PC-9 (cell line): ENCODE measurements around the gene RFC2. TPM values are rescaled to one million over a fixed set of nuclear protein-coding genes. Genes with fewer than 3 reads are reported as not detected.

Experiments used
- BruUV-seq: library from RNA; stranded (reverse); fragments of 400-500 nt; replicated peaks from 2 replicates; lab custom pipeline; 2021; lab: Mats Ljungman, UMichigan
- CTCF ChIA-PET: fragments of 300-600 bp; sonication (Branson Sonifier 250); formaldehyde crosslinking; loops from one replicate; lab custom pipeline; 2022; ENCODE audit warnings: antibody characterized with exemption; lab: Charles Lee
- POLR2A ChIA-PET: fragments of 300-600 bp; sonication (Branson Sonifier 250); formaldehyde crosslinking; loops from one replicate; lab custom pipeline; 2022; ENCODE audit warnings: antibody characterized with exemption; ENCODE audit not compliant: unreplicated experiment; lab: Charles Lee
- DNase-seq, 2 experiments: peaks; one replicate each; pipeline versions ENCODE4 v3.0.0 to v3.0.0-alpha.2; 2015 to 2022; ENCODE audit warnings: mixed read lengths in 1 of 2
- H2AFZ ChIP-seq: fragments of 200-600 bp; sonication (generic); 2 replicates; pipeline ENCODE4 v1.8.1; 2017; ENCODE audit warnings: antibody characterized with exemption
- H3F3A ChIP-seq: fragments of 200-600 bp; sonication (generic); 2 replicates; pipeline ENCODE4 v1.8.1; 2017; ENCODE audit warnings: antibody characterized with exemption, mild to moderate bottlenecking, low read depth; ENCODE audit not compliant: insufficient read depth
- H3K27ac ChIP-seq: fragments of 200-600 bp; sonication (generic); 2 replicates; pipeline ENCODE4 v1.6.1; 2016; ENCODE audit warnings: mixed run types
- H3K27me3 ChIP-seq: fragments of 200-600 bp; sonication (generic); 2 replicates; pipeline ENCODE4 v1.6.1; 2016; ENCODE audit warnings: low read depth, mixed run types; ENCODE audit not compliant: insufficient read depth
- H3K36me3 ChIP-seq: fragments of 200-600 bp; sonication (generic); 2 replicates; pipeline ENCODE4 v1.6.1; 2016; ENCODE audit warnings: low read depth, mixed run types
- H3K4me1 ChIP-seq: fragments of 200-600 bp; sonication (generic); replicated peaks from 2 replicates; pipeline ENCODE4 v1.6.1; 2016; ENCODE audit warnings: mixed run types; ENCODE audit not compliant: insufficient read depth
- H3K4me2 ChIP-seq: fragments of 200-600 bp; sonication (generic); 2 replicates; pipeline ENCODE4 v1.6.1; 2017; ENCODE audit warnings: mixed run types
- H3K4me3 ChIP-seq: fragments of 200-600 bp; sonication (generic); 2 replicates; pipeline ENCODE4 v1.6.1; 2016; ENCODE audit warnings: mixed run types
- H3K79me2 ChIP-seq: fragments of 200-600 bp; sonication (generic); 2 replicates; pipeline ENCODE4 v1.6.1; 2017; ENCODE audit warnings: low read depth, mixed run types
- H3K9me2 ChIP-seq: fragments of 200-600 bp; sonication (generic); 2 replicates; pipeline ENCODE4 v1.8.1; 2017; ENCODE audit warnings: mild to moderate bottlenecking; ENCODE audit not compliant: insufficient read depth
- H3K9me3 ChIP-seq: fragments of 200-600 bp; sonication (generic); 2 replicates; pipeline ENCODE4 v1.8.1; 2016; ENCODE audit warnings: low read depth; ENCODE audit not compliant: insufficient read depth
- H4K20me1 ChIP-seq: fragments of 200-600 bp; sonication (generic); 2 replicates; pipeline ENCODE4 v1.8.1; 2017; ENCODE audit not compliant: insufficient read depth
- EZH2 ChIP-seq: fragments of 200-600 bp; sonication (generic); IDR thresholded peaks from 2 replicates; pipeline ENCODE4 v1.8.0; 2017; ENCODE audit warnings: antibody characterized with exemption, low read depth
- intact Hi-C: fragments of 100-400 bp; cut with micrococcal nuclease; formaldehyde crosslinking; loops from one replicate; pipeline ENCODE4 v1.10.0; 2022; ENCODE audit not compliant: unreplicated experiment
- total RNA-seq: library from RNA; stranded (reverse); gene quantifications from 2 replicates; pipeline ENCODE4 v1.2.3, GENCODE V29; 2021
- TF ChIP-seq, protein P1 (sequence below): fragments of 200-600 bp; sonication (generic); conservative IDR thresholded peaks from 2 replicates; pipeline ENCODE4 v1.6.1; 2017; ENCODE audit warnings: mixed run types, antibody characterized with exemption, mild to moderate bottlenecking, moderate library complexity

RFC2 gene
- total RNA-seq, 1 experiment from 2014 or later, result 75.7 TPM

GRCh38 chr7:74289018-74289658 is 34.9 kb upstream of the RFC2 start, which contains the start of gene CLIP2:
CLIP2 (plus strand) TSS chr7:74289407; CDS start chr7:74317547, 28,140 bp downstream.
- CTCF ChIA-PET, result interaction anchor here (0.6 kb wide), 1 partner anchor 27 kb away, joined by 4 read pairs; no protein-coding TSS in a partner anchor
- no peaks in the 10 kb centered on the region for H3K9me2 ChIP-seq
- H3K4me1 ChIP-seq, result peaks cover 42% of the 10 kb centered on the region
- H3F3A ChIP-seq, result peaks cover 19% of the 10 kb centered on the region; the same call in 1 of the 2 replicates
- TF ChIP-seq, protein P1, sequence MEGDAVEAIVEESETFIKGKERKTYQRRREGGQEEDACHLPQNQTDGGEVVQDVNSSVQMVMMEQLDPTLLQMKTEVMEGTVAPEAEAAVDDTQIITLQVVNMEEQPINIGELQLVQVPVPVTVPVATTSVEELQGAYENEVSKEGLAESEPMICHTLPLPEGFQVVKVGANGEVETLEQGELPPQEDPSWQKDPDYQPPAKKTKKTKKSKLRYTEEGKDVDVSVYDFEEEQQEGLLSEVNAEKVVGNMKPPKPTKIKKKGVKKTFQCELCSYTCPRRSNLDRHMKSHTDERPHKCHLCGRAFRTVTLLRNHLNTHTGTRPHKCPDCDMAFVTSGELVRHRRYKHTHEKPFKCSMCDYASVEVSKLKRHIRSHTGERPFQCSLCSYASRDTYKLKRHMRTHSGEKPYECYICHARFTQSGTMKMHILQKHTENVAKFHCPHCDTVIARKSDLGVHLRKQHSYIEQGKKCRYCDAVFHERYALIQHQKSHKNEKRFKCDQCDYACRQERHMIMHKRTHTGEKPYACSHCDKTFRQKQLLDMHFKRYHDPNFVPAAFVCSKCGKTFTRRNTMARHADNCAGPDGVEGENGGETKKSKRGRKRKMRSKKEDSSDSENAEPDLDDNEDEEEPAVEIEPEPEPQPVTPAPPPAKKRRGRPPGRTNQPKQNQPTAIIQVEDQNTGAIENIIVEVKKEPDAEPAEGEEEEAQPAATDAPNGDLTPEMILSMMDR, result no peak
- TF ChIP-seq EZH2, result no peak
- no TSS peak for BruUV-seq
- intact Hi-C loops, result loop anchor here (5.0 kb wide), 1 partner anchor 37 kb away; the partner anchor contains the start of gene RFC2
- H3K4me2 ChIP-seq, result peak within 1 kb of the TSS; percentile 92
- peak within 1 kb of the TSS; percentile 70 for H3K4me3 ChIP-seq
- H3K27me3 ChIP-seq, result no peaks in the 10 kb centered on the region
- peak within 1 kb of the TSS; percentile 87 for H2AFZ ChIP-seq
- peak within 1 kb of the TSS; percentile 13 for H3K27ac ChIP-seq
- DNase-seq, result peak in 1 of 2 experiments; percentile 83
- POLR2A ChIA-PET, result interaction anchor here (0.6 to 0.8 kb wide), 2 partner anchors 9 to 21 kb away, joined by 6 to 10 read pairs; no protein-coding TSS in a partner anchor
- H3K79me2 ChIP-seq, result peaks cover 10% of the 10 kb centered on the region; the same call in 1 of the 2 replicates
- H4K20me1 ChIP-seq, result no peaks in the 10 kb centered on the region; the same call in 1 of the 2 replicates
- no peaks in the 10 kb centered on the region for H3K9me3 ChIP-seq
- no peaks in the 10 kb centered on the region for H3K36me3 ChIP-seq

DNA sequence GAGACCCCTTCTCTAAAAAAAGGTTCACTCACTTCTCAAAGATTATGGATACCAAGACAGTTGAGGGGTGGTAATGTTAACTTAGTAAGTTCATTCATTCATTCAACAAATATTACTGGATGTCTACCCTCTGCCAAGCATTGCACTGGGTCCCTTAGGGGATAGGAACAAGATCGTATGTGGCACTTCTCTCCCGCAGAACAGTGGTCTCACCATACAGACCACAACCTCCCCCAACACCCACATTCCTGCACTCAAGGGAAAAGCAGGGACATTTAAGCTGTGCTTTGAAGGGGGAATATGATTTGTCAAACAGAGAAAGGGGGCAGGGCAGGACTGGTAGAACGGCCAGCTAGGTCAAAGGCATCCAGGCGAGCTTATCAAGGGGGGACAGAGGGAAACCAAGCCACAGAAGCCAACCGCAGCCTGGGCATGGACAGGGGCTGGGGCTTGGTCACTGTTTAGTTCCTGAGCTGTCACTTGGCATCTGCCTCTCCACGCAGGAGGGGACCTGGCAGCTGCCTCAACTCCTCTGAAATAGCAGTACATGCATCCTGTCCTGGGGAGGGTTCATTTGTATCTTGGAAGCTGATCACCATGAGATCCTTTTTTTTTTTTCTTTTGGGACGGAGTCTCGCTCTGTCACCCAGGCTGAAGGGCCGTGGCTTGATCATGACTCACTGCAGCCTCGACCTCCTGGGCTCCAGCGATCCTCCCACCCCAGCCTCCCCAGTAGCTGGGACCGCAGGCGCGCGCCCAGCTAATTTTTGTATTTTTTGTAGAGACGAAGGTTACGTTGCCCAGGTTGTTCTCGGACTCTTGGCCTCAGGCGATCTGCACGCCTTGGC is 34.1 kb upstream of the RFC2 start:
- ChIA-PET POLR2A (interaction anchor here (0.5 to 0.6 kb wide), 3 partner anchors 10 to 146 kb away, joined by 4 to 48 read pairs (median 18); no protein-coding TSS in a partner anchor), CTCF (interaction anchor here (1.0 kb wide), 1 partner anchor 9 kb away, joined by 3 read pairs; no protein-coding TSS in a partner anchor)
- intact Hi-C loops, result loop anchor here (1.0 to 5.0 kb wide), 3 partner anchors 9 to 36 kb away; partner anchors contain the start of gene RFC2
- no peaks in the 10 kb centered on the region for H3K9me3 ChIP-seq
- H3F3A ChIP-seq, result peaks cover 22% of the 10 kb centered on the region; the same call in 1 of the 2 replicates
- H2AFZ ChIP-seq, result peak overlapping the region; percentile 87
- H4K20me1 ChIP-seq, result no peaks in the 10 kb centered on the region; the same call in 1 of the 2 replicates
- no peaks in the 10 kb centered on the region for H3K27me3 ChIP-seq
- H3K4me1 ChIP-seq, result peaks cover 42% of the 10 kb centered on the region
- peak overlapping the region; percentile 13 for H3K27ac ChIP-seq
- peaks cover 10% of the 10 kb centered on the region; the same call in 1 of the 2 replicates for H3K79me2 ChIP-seq
- DNase-seq, result peak in 1 of 2 experiments; percentile 51
- TF ChIP-seq, protein P1, result no peak
- no peak for TF ChIP-seq EZH2
- H3K4me3 ChIP-seq, result peak overlapping the region; percentile 56
- no peaks in the 10 kb centered on the region for H3K9me2 ChIP-seq
- no peaks in the 10 kb centered on the region for H3K36me3 ChIP-seq
- BruUV-seq, result no TSS peak
- peak overlapping the region; percentile 89 for H3K4me2 ChIP-seq
